AG04450 (cell line): ENCODE measurements around the gene HOXB5. TPM values are rescaled to one million over a fixed set of nuclear protein-coding genes. Genes with fewer than 3 reads are reported as not detected.

Source experiments
- CTCF ChIA-PET: fragments of 300-600, 350-600 bp; formaldehyde crosslinking; extraction: SDS; loops from one replicate; lab custom pipeline; 2022; ENCODE audit warnings: antibody characterized with exemption, inconsistent platforms; lab: Charles Lee
- POLR2A ChIA-PET: fragments of 350-600 bp; formaldehyde crosslinking; extraction: SDS; loops from one replicate; lab custom pipeline; 2021; ENCODE audit warnings: antibody characterized with exemption, inconsistent platforms; lab: Yijun Ruan, JAX
- DNase-seq: peaks from one replicate; pipeline ENCODE4 v3.0.0-alpha.2; 2011; ENCODE audit warnings: low read depth, low spot score
- H3K27ac ChIP-seq: one replicate; pipeline ENCODE4 v1.5.1; 2012; ENCODE audit warnings: low read depth, low read length, control low read depth
- H3K27me3 ChIP-seq: one replicate; pipeline ENCODE4 v1.6.0; 2012; ENCODE audit warnings: low read length; ENCODE audit not compliant: control insufficient read depth, insufficient read depth
- H3K4me3 ChIP-seq: 2 replicates; pipeline ENCODE4 v1.5.1; 2011; ENCODE audit warnings: mild to moderate bottlenecking, low read depth, low read length, control low read depth
- H3K9me3 ChIP-seq: 2 replicates; pipeline ENCODE4 v1.5.1; 2012; ENCODE audit warnings: low read length; ENCODE audit not compliant: control insufficient read depth, insufficient read depth
- CTCF ChIP-seq: IDR thresholded peaks from 2 replicates; pipeline ENCODE4 v1.5.1; 2011; ENCODE audit warnings: low read depth, low read length, control low read depth, inconsistent platforms
- polyA plus RNA-seq: library from polyadenylated mRNA; depleted of rRNA; stranded (reverse); fragments of >200 nt; gene quantifications from 2 replicates; pipeline ENCODE4 v1.2.3, GENCODE V29; 2011

The HOXB5 gene
- polyA plus RNA-seq, 1 experiment: 9.4 TPM

GRCh38 chr17:48628649-48629410 is 35.3 kb upstream of the HOXB5 start:
- Histone ChIP-seq H3K27ac (no peak overlapping the region), H3K4me3 (no peak overlapping the region), H3K9me3 (peaks cover 6% of the 10 kb centered on the region; the same call in 1 of the 2 replicates), H3K27me3 (peaks cover 98% of the 10 kb centered on the region)
- TF ChIP-seq CTCF: no peak
- no peak for DNase-seq
- ChIA-PET POLR2A (no interaction called here), CTCF (interaction anchor here (1.4 to 2.1 kb wide), 3 partner anchors 8 to 321 kb away, joined by 3 to 7 read pairs (median 7); no protein-coding TSS in a partner anchor)

- no peak for DNase-seq
- TF ChIP-seq CTCF: no peak
- H3K4me3 ChIP-seq: no peak overlapping the region
- peaks cover 4% of the 10 kb centered on the region; the same call in 1 of the 2 replicates for H3K9me3 ChIP-seq
- H3K27me3 ChIP-seq: peaks cover 98% of the 10 kb centered on the region
- no peak overlapping the region for H3K27ac ChIP-seq
- CTCF ChIA-PET: interaction anchor here (1.0 to 2.1 kb wide), 4 partner anchors 9 to 320 kb away, joined by 3 to 7 read pairs (median 5); no protein-coding TSS in a partner anchor
- POLR2A ChIA-PET: no interaction called here
These were observed 34.3 kb upstream of the HOXB5 start for GRCh38 chr17:48627623-48628521.

DNA sequence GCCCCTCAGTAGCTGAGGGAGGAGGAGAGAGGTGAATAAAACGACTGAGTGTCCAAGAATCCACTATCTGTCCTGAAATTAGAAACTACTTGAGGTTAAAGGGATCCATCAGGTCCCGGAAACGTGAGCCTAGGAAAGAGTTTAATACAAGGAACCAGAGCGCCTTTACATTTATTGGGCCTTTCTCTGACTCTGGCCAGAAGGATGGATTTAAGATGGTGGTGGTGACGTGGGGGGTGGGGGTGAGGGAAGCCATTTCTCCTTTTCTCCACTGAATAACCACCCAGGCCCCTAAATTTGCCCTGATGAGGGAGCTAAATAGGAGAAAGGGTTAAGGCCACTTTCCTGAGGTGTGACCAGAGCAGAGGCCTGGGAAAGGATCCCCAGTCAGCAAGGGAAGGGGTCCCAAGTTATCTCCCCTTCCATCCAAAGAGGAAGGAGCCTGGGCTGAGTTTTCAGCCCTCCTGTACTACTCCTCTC is 33.6 kb upstream of the HOXB5 start:
- H3K27me3 ChIP-seq: peaks cover 98% of the 10 kb centered on the region
- CTCF ChIA-PET: interaction anchor here (0.7 to 2.0 kb wide), 5 partner anchors 8 to 319 kb away, joined by 3 to 7 read pairs (median 3); no protein-coding TSS in a partner anchor
- H3K27ac ChIP-seq: no peak overlapping the region
- TF ChIP-seq CTCF: no peak
- POLR2A ChIA-PET: no interaction called here
- no peak for DNase-seq
- H3K4me3 ChIP-seq: no peak overlapping the region
- H3K9me3 ChIP-seq: peaks cover 4% of the 10 kb centered on the region; the same call in 1 of the 2 replicates

DNA sequence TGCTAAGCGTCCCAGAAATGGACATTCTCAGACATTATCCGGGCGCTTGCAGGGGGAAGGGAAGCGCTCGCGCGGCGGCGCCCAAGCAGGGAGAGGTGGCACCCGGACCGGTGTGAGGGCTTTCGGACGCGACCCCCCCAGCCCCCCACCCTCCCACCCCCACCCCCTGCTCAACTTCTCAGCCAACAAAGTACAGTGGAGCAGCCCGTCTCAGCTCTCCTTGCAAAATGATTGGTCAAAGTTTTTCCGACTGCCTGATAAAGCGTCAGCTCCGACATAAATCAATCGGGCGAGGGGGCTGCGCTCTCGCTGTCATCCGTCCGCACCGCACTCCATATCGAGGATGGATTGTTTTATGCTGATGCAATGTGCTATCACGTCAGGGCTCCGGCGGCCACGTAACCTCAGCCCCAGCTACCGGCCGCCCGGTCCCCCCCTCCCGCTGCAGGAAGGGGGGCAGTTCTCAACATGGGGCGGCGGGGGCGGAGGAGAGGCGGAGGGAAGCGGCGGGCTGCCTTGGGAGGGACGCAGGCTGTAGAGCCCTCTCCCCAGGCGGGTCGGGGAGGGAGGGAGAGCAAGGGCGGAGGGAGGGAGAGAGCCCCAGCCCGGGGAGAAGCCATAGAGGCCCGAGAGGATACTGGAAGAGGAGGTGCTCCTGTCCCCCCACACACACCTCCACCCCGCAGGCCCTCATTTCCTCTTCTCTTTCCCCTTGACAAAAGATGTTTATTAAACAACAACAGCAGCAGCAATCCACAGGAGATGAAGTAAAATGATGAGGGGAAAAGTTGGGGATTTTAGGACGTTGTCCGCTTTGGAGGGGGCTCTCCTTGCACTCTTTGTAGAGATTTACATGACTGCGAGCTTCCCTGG is 32.9 kb upstream of the HOXB5 start, which contains the start of gene HOXB9:
Gene HOXB9 (minus strand): TSS at position 114 of the 873 bp plus-strand sequence. CDS start 89 bp downstream, at position 25.
- CTCF ChIA-PET: interaction anchor here (0.7 to 2.0 kb wide), 4 partner anchors 8 to 319 kb away, joined by 3 to 11 read pairs (median 4); no protein-coding TSS in a partner anchor
- POLR2A ChIA-PET: interaction anchor here (0.6 kb wide), 1 partner anchor 152 kb away, joined by 4 read pairs; no protein-coding TSS in a partner anchor
- DNase-seq: no peak
- Histone ChIP-seq H3K4me3 (peak within 1 kb of the TSS; percentile 22), H3K27me3 (peaks cover 98% of the 10 kb centered on the region), H3K9me3 (peaks cover 7% of the 10 kb centered on the region; the same call in 1 of the 2 replicates), H3K27ac (no peak within 1 kb of the TSS)
- TF ChIP-seq CTCF: no peak
